Fibroblast of lung (primary cell): ENCODE results near the gene IFT57. TPM values are rescaled to one million over a fixed set of nuclear protein-coding genes. Genes with fewer than 3 reads are reported as not detected.

Experiments used
- DNase-seq, 2 donors: peaks; one replicate each; pipeline versions ENCODE4 v3.0.0 to v3.0.0-alpha.2; 2010; ENCODE audit warnings: low read depth in 2 of 2
- H2AFZ ChIP-seq: 2 replicates; pipeline ENCODE4 v1.5.1; 2012; ENCODE audit warnings: low read length, control low read depth, inconsistent platforms
- H3K27ac ChIP-seq: 2 replicates; pipeline ENCODE4 v1.5.1; 2011; ENCODE audit warnings: low read length, control low read depth; ENCODE audit not compliant: insufficient read depth
- H3K27me3 ChIP-seq: 2 replicates; pipeline ENCODE4 v1.5.1; 2011; ENCODE audit warnings: mild to moderate bottlenecking, low read length; ENCODE audit not compliant: control insufficient read depth, insufficient read depth
- H3K36me3 ChIP-seq: 2 replicates; pipeline ENCODE4 v1.5.1; 2011; ENCODE audit warnings: low read length; ENCODE audit not compliant: control insufficient read depth, insufficient read depth
- H3K4me1 ChIP-seq: 2 replicates; pipeline ENCODE4 v1.5.1; 2011; ENCODE audit warnings: low read length; ENCODE audit not compliant: control insufficient read depth, insufficient read depth; ENCODE audit errors: extremely low read depth
- H3K4me2 ChIP-seq: 2 replicates; pipeline ENCODE4 v1.5.1; 2011; ENCODE audit warnings: low read length, control low read depth; ENCODE audit not compliant: insufficient read depth; ENCODE audit errors: extremely low read depth
- H3K4me3 ChIP-seq, 4 experiments: fragments of 200-600 bp in 1 of 4; sonication (generic) in 1 of 4; replicated peaks in 1 of 4; 2 replicates each; pipeline ENCODE4 v1.5.1; 2011 to 2016; ENCODE audit warnings: low read length in 4 of 4, low read depth in 3 of 4, mild to moderate bottlenecking in 3 of 4, control low read depth in 2 of 4, inconsistent platforms in 1 of 4, mixed read lengths in 1 of 4; ENCODE audit not compliant: insufficient read depth in 1 of 4; ENCODE audit errors: control extremely low read depth in 1 of 4
- H3K79me2 ChIP-seq: 2 replicates; pipeline ENCODE4 v1.5.1; 2012; ENCODE audit warnings: mild to moderate bottlenecking, low read length, inconsistent platforms; ENCODE audit not compliant: control insufficient read depth, insufficient read depth
- H3K9ac ChIP-seq: 2 replicates; pipeline ENCODE4 v1.5.1; 2011; ENCODE audit warnings: mild to moderate bottlenecking, low read length, control low read depth; ENCODE audit not compliant: insufficient read depth
- H3K9me3 ChIP-seq: 2 replicates; pipeline ENCODE4 v1.5.1; 2012; ENCODE audit warnings: low read depth, low read length; ENCODE audit not compliant: control insufficient read depth, insufficient read depth
- H4K20me1 ChIP-seq: 2 replicates; pipeline ENCODE4 v1.5.1; 2011; ENCODE audit warnings: low read length; ENCODE audit not compliant: control insufficient read depth, insufficient read depth; ENCODE audit errors: extremely low read depth
- CTCF ChIP-seq, 2 donors: IDR thresholded peaks in 1 of 2; conservative IDR thresholded peaks in 1 of 2; 1 replicate in 1 of 2; 2 replicates in 1 of 2; pipeline ENCODE4 v1.5.1; 2011 to 2012; ENCODE audit warnings: low read length in 2 of 2, control low read depth in 1 of 2, inconsistent platforms in 1 of 2, low read depth in 1 of 2, mild to moderate bottlenecking in 1 of 2
- EZH2 ChIP-seq: IDR thresholded peaks from 2 replicates; pipeline ENCODE4 v1.5.1; 2012; ENCODE audit warnings: low read length, control low read depth, mild to moderate bottlenecking; ENCODE audit errors: missing control alignments
- polyA plus RNA-seq, 2 donors: library from polyadenylated mRNA; depleted of rRNA in 1 of 2; stranded (reverse) in 1 of 2; unstranded in 1 of 2; fragments of >200 nt; gene quantifications; 2 replicates each; pipeline ENCODE4 v1.2.1, GENCODE V29; 2011 to 2012; ENCODE audit warnings: missing spikeins in 1 of 2
- total RNA-seq: library from RNA; depleted of rRNA; stranded (reverse); fragments of >200 nt; gene quantifications from 2 replicates; pipeline ENCODE4 v1.2.1, GENCODE V29; 2014

IFT57 gene
- total and polyA plus RNA-seq, 2 donors (not counting 1 experiment from before 2014, with no cell fraction given): 55.5 to 60.3 TPM

GRCh38 chr3:108127301-108127988 lies 94.8 kb downstream of the IFT57 start:
- DNase-seq: no peak
- Histone ChIP-seq H3K4me1 (peaks cover 5% of the 10 kb centered on the region), H3K79me2 (no peaks in the 10 kb centered on the region), H3K4me3 (no peak overlapping the region), H3K9ac (no peak overlapping the region), H3K36me3 (no peaks in the 10 kb centered on the region), H3K9me3 (no peaks in the 10 kb centered on the region), H3K27me3 (no peaks in the 10 kb centered on the region), H2AFZ (no peak overlapping the region), H4K20me1 (no peaks in the 10 kb centered on the region), H3K4me2 (no peak overlapping the region), H3K27ac (no peak overlapping the region)
- TF ChIP-seq EZH2: no peak
- TF ChIP-seq CTCF (conservative IDR thresholded peaks at IDR 0.05 in 1 of 2, IDR thresholded peaks at IDR 0.05 in 1 of 2; ENCODE audit: low read depth in 1 of 2, low read length in 2 of 2): no peak

- no peak overlapping the region for H3K27ac ChIP-seq
- H2AFZ ChIP-seq: no peak overlapping the region
- H3K9ac ChIP-seq: no peak overlapping the region
- H3K4me2 ChIP-seq: no peak overlapping the region
- no peaks in the 10 kb centered on the region for H3K79me2 ChIP-seq
- H3K4me1 ChIP-seq: peaks cover 1% of the 10 kb centered on the region
- no peaks in the 10 kb centered on the region for H3K9me3 ChIP-seq
- H3K36me3 ChIP-seq: no peaks in the 10 kb centered on the region
- no peak for DNase-seq
- H3K4me3 ChIP-seq: no peak overlapping the region
- no peaks in the 10 kb centered on the region for H4K20me1 ChIP-seq
- TF ChIP-seq CTCF (conservative IDR thresholded peaks at IDR 0.05 in 1 of 2, IDR thresholded peaks at IDR 0.05 in 1 of 2; ENCODE audit: low read depth in 1 of 2, low read length in 2 of 2) (no peak), EZH2 (no peak)
- H3K27me3 ChIP-seq: no peaks in the 10 kb centered on the region
Observed at GRCh38 chr3:108126348-108126747, 95.9 kb downstream of the IFT57 start.

- DNase-seq: no peak
- H2AFZ ChIP-seq: no peak overlapping the region
- no peaks in the 10 kb centered on the region for H3K9me3 ChIP-seq
- H3K4me1 ChIP-seq: no peaks in the 10 kb centered on the region
- H4K20me1 ChIP-seq: no peaks in the 10 kb centered on the region
- no peaks in the 10 kb centered on the region for H3K27me3 ChIP-seq
- H3K4me3 ChIP-seq: no peak overlapping the region
- no peak overlapping the region for H3K27ac ChIP-seq
- H3K36me3 ChIP-seq: no peaks in the 10 kb centered on the region
- H3K4me2 ChIP-seq: no peak overlapping the region
- H3K79me2 ChIP-seq: no peaks in the 10 kb centered on the region
- TF ChIP-seq EZH2 (no peak), CTCF (conservative IDR thresholded peaks at IDR 0.05 in 1 of 2, IDR thresholded peaks at IDR 0.05 in 1 of 2; ENCODE audit: low read depth in 1 of 2, low read length in 2 of 2) (no peak)
- H3K9ac ChIP-seq: no peak overlapping the region
Observed at GRCh38 chr3:108125550-108126071, 96.6 kb downstream of the IFT57 start.
